Renal cortical epithelial cell (primary cell): ENCODE data around the gene CEP55. TPM values are rescaled to one million over a fixed set of nuclear protein-coding genes. Genes with fewer than 3 reads are reported as not detected.
A peak's percentile ranks its signal among the peaks of the same experiment; 100 is the strongest.
"Not testable (repeated sequence)": the region's sequence is repeated elsewhere in the genome, so short reads cannot be mapped to it uniquely, and the experiment has no call there.

ENCODE experiments used
- DNase-seq: peaks from one replicate; pipeline ENCODE4 v3.0.0-alpha.2; 2011; ENCODE audit warnings: low read depth
- total RNA-seq: library from RNA; depleted of rRNA; stranded (reverse); fragments of >200 nt; gene quantifications from 2 replicates; pipeline ENCODE4 v1.2.3, GENCODE V29; 2014

Gene CEP55
- total RNA-seq, 1 donor from 2014 or later, result 1.8 TPM

DNA sequence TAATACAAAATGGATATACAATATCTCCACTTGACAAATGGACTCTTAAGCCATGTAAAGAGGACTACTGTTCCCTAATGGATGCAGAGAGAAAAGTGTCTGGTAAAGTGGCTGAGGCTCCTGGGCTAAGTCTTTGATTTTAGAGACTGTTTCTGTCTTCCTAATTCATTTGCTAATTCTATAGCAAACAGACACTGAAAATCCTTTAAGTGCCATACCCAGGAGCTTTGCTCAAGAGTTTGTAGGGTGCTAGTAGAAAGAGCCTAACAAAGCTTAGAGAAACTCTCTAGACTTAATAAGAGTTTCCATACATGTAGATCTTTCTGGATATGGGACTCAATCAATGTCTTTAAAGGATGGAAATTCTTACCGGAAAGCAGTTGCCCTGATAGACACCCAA, 16.7 kb downstream of the CEP55 start:
- DNase-seq, result no peak

DNA sequence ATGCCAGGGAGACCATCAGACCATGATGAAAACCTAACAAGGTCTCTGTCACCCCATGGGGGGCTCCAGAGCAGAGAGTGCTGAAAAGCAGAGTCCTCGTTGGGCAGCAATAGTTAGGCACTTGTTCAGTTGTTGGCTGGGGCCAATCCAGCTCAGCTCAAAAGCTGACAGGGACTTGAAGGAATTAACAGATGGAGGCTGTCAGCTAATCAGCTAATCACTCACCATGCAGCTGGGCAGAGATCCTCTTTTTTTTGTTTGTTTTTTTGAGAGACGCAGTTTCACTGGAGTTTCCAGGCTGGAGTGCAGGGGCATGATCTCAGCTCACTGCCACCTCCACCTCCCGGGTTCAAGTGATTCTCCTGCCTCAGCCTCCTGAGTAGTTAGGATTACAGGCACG, 18.1 kb downstream of the CEP55 start:
- no peak for DNase-seq

GRCh38 chr10:93515071-93516005, 18.9 kb downstream of the CEP55 start:
- DNase-seq, result no peak

- no peak for DNase-seq
Measured at GRCh38 chr10:93516006-93516380, 19.6 kb downstream of the CEP55 start.

GRCh38 chr10:93518531-93518930, 22.1 kb downstream of the CEP55 start:
- DNase-seq, result no peak

DNA sequence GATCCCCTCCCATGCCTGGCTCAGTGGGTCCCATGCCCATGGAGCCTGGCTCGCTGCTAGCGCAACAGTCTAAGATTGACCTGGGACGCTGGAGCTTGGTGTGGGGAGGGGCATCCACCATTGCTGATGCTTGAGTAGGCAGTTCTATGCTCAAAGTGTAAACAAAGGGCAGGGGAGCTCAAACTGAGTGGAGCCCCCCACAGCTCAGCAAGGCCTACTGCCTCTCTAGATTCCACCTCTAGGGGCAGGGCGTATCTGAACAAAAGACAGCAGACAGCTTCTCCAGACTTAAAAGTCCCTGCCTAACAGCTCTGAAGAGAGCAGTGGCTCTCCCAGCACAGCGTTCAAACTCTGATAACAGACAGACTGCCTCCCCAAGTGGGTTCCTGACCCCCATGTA, 38.9 kb downstream of the CEP55 start:
- no peak for DNase-seq

GRCh38 chr10:93540871-93541270, 44.5 kb downstream of the CEP55 start:
- not testable (repeated sequence) for DNase-seq

DNA sequence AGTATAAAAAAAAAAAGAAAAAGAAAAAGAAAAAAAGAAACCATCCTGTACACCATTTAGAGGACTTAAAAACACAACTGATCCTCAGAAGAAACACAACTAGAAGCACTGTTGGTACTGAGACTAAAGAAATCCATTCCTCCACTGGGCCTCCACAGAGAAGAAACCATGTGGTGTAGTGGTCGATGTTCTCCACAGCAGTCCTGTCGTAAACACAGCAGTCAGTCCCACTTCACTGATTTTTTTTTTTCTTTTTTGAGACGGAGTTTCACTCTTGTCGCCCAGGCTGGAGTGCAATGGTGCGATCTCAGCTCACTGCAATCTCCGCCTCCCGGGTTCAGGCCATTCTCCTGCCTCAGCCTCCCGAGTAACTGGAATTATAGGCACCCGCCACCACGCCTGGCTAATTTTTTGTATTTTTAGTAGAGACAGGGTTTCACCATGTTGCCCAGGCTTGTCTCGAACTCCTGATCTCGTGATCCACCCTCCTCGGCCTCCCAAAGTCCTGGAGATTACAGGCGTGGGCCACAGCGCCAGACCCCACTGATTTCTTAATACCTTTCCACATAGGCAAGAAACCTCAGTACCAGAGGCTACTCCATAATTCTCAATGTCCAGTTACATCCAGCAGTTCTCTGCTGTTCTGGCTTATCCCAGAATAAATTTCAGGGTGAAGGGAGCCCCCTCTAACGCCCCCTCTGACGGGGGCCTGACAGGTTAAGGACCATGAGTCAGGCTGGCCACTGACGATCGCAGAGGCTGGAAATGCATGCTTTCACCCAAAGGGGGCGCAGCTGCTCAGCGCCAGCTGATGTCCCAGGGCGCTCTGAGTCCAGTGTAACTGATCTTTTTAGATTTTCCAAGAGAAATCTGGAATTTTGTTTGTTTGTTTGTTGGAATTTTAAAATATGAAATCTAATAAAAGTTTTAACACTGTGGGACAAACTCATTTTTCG, 45.3 kb downstream of the CEP55 start:
- DNase-seq, result peak; percentile 29

DNA sequence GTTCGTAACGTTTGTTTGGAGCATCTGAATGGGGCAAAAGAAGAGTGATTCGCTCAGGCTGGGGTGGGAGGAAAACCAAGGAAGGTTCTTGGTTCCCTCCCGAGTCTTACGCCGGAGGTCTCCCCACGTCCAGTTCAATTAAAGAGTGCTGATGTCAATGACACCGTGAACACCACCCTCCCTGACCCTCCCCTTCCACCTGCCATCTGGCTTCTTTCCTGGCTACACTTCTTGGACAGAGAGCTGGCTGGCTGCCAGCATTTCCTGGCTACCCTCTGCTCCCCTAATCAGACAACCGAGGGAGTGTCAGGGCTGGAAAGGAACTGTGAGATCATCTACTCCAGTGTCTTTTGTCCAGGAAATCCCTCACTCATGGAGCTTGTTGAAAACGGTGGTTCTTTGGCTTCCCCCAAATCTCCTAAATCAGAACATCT, 46.0 kb downstream of the CEP55 start:
- peak; percentile 10 for DNase-seq

GRCh38 chr10:93546995-93547394, 50.6 kb downstream of the CEP55 start:
- not testable (repeated sequence) for DNase-seq

DNA sequence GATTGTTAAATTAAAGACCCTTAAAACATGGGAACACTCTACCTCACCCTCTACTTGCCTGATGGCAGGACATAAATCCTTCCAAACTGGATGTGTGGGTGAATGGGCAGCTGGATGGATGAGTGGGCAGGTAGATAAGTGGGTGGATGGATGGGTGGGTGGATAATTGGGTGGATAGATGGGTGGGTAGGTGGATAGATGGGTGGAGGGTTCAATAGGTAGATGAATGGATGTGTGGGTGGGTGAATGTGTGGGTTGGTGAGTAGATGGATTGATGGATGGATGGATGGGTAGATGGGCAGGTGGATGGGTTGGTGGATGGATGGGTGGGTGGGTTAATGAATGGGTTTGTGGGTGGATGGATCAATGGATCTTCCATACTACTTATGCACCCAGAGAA, 51.1 kb downstream of the CEP55 start:
- no peak for DNase-seq

DNA sequence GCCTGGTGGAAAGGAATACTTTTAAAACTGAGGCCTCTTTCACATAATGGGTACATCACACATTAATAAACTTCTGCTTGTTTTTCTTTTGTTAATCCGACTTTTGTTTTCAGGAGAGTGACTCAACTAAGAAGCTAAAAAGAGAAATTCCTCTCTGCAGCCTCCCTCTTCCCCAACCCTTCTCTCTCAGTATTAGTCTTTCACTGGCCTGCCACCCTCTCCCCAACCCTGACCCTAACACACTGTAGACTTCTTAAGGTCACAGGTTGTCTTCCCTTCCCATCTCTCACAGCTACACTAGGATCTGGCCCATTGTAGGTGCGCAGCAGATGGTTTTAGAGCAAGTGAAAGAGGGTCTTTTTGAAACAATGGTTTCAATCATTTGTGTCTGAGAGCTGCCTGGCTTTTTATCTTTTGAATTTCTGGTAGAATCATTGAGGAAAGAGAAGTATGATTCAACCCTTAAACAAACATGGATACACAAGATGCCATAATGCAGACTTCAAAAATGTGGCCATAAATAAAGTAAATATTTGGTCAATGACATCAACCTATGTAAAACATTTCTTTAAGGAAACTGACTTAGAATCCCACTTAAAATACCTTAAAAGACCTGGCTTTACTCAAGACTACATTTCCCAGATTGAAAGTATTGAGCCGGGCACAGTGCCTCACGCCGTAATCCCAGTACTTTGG, 52.1 kb downstream of the CEP55 start:
- DNase-seq, result peak; percentile 12

DNA sequence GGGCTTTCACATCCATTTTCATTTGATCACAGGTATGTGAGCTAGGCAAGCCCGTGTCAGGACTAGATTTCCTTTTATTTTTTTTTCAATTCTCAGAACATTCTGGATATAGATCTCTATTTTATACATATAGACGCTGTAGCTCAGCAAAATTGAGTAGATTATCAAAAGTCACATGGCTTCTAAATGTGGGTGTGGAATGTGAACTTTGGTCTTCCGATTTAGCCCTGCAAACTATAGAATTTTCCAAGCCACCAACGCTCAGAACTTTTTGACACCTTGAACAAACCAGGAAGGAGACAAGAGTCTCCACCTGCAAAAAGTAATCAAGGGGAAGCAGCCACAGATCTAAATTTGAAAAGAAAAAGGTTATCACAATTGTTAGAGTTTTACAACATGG, 54.2 kb downstream of the CEP55 start:
- DNase-seq, result no peak

GRCh38 chr10:93552780-93553179, 56.4 kb downstream of the CEP55 start:
- no peak for DNase-seq

GRCh38 chr10:93553482-93554315, 57.3 kb downstream of the CEP55 start:
- no peak for DNase-seq

- no peak for DNase-seq
Measured at GRCh38 chr10:93554316-93554663, 57.9 kb downstream of the CEP55 start.

- DNase-seq, result peak; percentile 31
Measured at GRCh38 chr10:93554760-93555432, 58.5 kb downstream of the CEP55 start.

- no peak for DNase-seq
Measured at GRCh38 chr10:93559490-93559889, 63.1 kb downstream of the CEP55 start.

DNA sequence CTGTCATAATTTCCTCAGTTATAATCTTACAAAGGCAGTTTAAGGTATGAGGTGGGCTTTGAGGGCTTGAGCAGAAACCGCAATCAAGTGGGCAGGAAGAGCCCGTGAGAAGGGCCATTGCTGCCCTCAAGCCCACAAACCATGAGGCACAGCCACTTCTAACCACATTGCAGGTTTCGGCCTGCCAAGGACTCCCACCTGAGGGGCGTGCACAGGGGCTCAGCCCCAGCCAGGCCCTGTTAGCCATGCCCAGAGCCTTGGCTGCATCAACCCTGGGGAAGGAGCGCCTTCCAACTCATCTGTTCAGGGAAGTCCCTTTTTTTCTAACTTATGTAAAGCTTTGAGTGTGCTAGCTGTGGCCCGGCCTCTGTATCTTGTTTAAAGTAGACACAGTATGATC, 64.1 kb downstream of the CEP55 start:
- DNase-seq, result no peak

DNA sequence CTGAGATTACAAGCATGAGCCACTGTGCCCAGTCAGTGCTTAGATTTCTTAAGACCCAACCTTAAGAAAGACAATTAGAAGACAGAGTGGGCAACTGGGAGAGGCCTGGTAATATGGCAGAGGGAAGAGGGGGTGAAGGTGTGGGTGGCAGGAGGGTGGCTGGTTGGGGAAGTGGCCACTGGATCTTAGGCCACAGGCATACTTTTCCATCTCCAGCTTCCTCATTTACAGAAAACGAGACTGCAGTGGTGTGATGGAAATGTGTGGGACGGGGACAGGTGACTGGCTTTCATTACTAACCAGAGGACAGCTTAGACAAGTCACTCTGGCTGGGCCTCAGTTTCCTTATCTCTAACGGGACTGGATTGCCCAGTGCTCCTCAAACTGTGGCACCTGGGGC, 69.0 kb downstream of the CEP55 start:
- no peak for DNase-seq
